ENCODE measurements around the gene PDE8A.

PDE8A gene

GRCh38 chr15:85099195-85099803 lies 117.6 kb downstream of the PDE8A start:
- no peak for DNase-seq

GRCh38 chr15:85100186-85100937 lies 118.7 kb downstream of the PDE8A start:
- DNase-seq = no peak

GRCh38 chr15:85104584-85104983 lies 122.9 kb downstream of the PDE8A start:
- DNase-seq = no peak

- no peak for DNase-seq
These were observed 126.5 kb downstream of the PDE8A start for GRCh38 chr15:85108136-85108535.

- DNase-seq = no peak
These were observed 127.7 kb downstream of the PDE8A start for GRCh38 chr15:85109333-85109732.

- DNase-seq = no peak
These were observed 131.3 kb downstream of the PDE8A start for GRCh38 chr15:85112997-85113396.

GRCh38 chr15:85114886-85115285 lies 133.2 kb downstream of the PDE8A start:
- no peak for DNase-seq

- DNase-seq = no peak
These were observed 134.4 kb downstream of the PDE8A start for GRCh38 chr15:85116066-85116465.

GRCh38 chr15:85116494-85116893 lies 134.8 kb downstream of the PDE8A start:
- no peak for DNase-seq

- DNase-seq = no peak
These were observed 135.4 kb downstream of the PDE8A start for GRCh38 chr15:85116925-85117646.

GRCh38 chr15:85118173-85118572 lies 136.5 kb downstream of the PDE8A start:
- DNase-seq = no peak

- DNase-seq = no peak
These were observed 136.9 kb downstream of the PDE8A start for GRCh38 chr15:85118581-85118980.

GRCh38 chr15:85120351-85121113 lies 138.9 kb downstream of the PDE8A start:
- DNase-seq = no peak

- no peak for DNase-seq
These were observed 142.5 kb downstream of the PDE8A start for GRCh38 chr15:85124173-85124572.

- no peak for DNase-seq
These were observed 143.5 kb downstream of the PDE8A start for GRCh38 chr15:85125056-85125661.

- no peak for DNase-seq
These were observed 147.0 kb downstream of the PDE8A start for GRCh38 chr15:85128621-85129020.

GRCh38 chr15:85129881-85130280 lies 148.2 kb downstream of the PDE8A start:
- DNase-seq = no peak

- DNase-seq = no peak
These were observed 150.3 kb downstream of the PDE8A start for GRCh38 chr15:85131915-85132314.

- no peak for DNase-seq
These were observed 152.1 kb downstream of the PDE8A start for GRCh38 chr15:85133709-85134108.

GRCh38 chr15:85137489-85138168 lies 156.0 kb downstream of the PDE8A start:
- DNase-seq = no peak

GRCh38 chr15:85139391-85139790 lies 157.7 kb downstream of the PDE8A start:
- DNase-seq = no peak

GRCh38 chr15:85141726-85142125 lies 160.1 kb downstream of the PDE8A start:
- DNase-seq = no peak
